HG03521 (cell line): ENCODE measurements around the gene PSMD14.

Source experiments
- ATAC-seq: cut with Tn5 transposase; IDR thresholded peaks from one replicate; pipeline ENCODE4 v1.9.1; 2021; ENCODE audit warnings: mild to moderate bottlenecking, moderate library complexity; ENCODE audit not compliant: unreplicated experiment

The PSMD14 gene

DNA sequence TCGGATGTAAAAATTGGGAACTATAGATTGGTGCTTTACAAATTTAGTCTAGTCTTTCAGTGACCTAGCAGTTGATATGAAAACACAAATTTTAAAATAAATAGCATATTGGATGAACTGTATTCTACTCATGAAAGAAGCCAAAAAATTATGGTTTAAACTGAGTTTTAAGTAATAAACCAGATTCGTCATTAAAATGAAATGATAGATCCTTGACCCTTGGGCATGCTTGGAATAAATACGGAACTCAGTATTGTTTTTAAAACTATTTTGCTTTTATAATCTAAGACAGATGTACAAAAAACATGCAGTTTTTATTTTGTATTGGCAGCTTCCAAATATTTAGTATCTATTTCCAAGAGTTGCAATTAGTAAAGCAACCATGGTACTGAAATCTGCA is 73.3 kb downstream of the PSMD14 start:
- ATAC-seq: no peak

DNA sequence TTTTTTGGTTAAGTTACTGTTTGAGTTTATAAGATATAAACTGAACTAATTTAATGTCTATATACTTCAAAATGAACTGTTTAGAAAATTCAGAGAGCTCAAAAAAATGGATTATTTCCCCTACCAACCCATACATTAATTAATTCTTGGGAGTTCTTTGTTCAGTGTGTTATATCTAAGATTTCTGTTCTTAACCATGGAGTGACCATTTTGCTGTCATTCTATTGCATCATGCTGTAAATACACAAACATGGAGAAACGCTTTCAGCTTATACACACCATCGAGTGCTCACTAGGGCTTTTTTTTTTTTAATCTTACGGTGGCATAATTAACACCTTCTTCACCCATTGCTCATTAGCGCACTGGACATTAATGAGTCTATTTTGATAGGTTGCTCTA is 74.5 kb downstream of the PSMD14 start:
- ATAC-seq: no peak

GRCh38 chr2:161384864-161385263 is 76.6 kb downstream of the PSMD14 start:
- ATAC-seq: peak; percentile 84

GRCh38 chr2:161386228-161386824 is 78.1 kb downstream of the PSMD14 start:
- ATAC-seq: peak; percentile 49

GRCh38 chr2:161388146-161388779 is 80.0 kb downstream of the PSMD14 start:
- no peak for ATAC-seq

GRCh38 chr2:161391737-161392506 is 83.7 kb downstream of the PSMD14 start:
- ATAC-seq: no peak

- ATAC-seq: no peak
Observed at GRCh38 chr2:161400076-161400475, 91.9 kb downstream of the PSMD14 start.

DNA sequence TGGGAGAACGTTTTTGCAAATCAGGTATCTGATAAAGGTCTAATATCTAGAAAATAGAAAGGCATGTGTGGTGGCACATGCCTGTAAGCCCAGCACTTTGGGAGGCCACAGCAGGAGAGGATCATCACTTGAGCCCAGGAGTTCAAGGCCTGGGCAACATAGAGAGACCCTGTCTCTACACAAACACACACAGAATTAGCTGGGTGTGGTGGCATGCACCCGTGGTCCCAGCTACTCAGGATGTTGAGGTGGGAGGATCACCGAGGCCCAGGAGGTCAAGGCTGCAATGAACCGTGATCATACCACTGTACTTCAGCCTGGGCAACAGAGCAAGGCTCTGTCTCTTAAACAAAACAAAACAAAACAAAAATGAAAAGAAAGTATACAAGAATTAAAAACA is 94.1 kb downstream of the PSMD14 start:
- no peak for ATAC-seq

DNA sequence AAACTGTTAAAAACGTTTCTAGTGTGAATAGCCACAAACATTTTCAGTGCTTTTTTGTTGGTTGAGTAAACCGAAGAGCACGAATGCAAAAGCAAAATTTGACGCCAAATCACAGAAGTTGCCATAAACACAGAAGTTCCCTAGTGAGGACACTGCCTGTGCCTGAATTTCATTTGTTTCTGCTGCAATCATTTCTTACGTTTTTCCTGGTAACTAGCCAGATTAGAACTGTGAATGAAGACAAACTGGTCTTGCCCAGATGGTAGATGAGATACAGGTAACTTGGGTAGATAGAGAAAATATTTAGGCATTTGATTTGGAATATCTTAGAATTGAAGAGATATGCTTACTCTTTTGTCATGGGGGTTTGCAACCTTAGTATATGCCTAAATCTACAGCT is 98.1 kb downstream of the PSMD14 start:
- no peak for ATAC-seq

DNA sequence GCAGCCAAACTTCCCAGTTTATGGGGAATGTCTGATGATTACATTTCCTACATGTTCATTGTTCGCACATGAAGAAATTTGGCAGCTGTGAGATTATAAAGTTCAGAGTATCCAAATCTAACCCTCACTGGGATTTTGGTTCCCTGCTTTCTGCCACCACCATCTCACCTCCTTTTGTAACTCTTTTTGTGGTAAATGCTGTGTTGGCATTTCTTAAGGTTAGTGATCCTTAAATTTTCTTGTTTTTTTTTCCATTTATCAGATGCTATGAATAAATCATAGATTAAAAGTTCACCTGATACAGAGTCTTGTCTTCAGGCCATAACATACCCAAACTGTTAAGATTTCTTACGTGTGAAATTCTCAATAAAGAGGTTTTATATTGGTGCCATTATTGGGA is 99.4 kb downstream of the PSMD14 start:
- no peak for ATAC-seq

DNA sequence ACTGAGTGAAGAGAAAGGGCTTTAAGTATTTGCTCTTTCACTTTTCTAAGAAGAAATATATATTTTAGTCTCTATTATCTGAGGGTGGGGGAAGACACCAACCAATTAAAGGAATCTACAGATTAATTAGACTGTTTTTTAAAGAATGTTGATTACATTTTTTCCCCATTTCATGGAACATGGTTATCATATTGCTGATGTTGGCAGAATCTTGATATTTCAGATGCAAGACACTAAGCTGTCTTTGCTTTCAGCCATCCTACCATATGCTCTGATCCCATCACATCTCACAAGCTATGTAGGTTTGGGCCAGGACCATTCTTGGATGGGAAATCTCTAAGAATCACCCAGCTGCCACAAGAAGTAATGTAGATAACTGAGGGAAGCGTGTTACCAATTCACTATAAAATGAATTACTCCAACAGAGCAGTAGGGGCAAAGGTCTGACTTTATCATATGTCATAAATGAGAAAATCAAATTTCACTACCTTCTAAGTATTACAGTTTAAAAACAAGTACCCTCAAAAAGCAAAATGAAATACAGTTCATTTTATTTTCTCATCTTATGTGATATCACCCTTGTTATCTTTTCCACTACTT is 101.2 kb downstream of the PSMD14 start:
- ATAC-seq: no peak

DNA sequence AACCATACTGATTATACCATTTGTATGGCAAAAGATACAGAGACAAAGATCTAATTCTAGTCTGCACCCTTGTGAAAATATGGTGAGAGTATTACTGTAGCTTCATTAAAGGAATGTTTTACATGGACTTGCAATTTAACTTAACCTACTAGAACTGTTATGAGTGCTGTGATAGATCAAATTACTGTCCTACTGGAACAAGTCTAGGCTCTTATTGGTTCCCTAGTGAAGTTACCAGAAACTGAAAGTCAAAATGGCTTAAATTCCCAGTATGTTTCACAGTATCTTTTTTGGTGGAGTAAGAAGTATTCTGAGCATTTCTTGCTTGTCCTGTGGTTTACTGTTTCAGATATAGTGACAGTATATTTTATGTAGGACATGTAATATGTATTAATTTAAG is 104.1 kb downstream of the PSMD14 start:
- ATAC-seq: no peak

DNA sequence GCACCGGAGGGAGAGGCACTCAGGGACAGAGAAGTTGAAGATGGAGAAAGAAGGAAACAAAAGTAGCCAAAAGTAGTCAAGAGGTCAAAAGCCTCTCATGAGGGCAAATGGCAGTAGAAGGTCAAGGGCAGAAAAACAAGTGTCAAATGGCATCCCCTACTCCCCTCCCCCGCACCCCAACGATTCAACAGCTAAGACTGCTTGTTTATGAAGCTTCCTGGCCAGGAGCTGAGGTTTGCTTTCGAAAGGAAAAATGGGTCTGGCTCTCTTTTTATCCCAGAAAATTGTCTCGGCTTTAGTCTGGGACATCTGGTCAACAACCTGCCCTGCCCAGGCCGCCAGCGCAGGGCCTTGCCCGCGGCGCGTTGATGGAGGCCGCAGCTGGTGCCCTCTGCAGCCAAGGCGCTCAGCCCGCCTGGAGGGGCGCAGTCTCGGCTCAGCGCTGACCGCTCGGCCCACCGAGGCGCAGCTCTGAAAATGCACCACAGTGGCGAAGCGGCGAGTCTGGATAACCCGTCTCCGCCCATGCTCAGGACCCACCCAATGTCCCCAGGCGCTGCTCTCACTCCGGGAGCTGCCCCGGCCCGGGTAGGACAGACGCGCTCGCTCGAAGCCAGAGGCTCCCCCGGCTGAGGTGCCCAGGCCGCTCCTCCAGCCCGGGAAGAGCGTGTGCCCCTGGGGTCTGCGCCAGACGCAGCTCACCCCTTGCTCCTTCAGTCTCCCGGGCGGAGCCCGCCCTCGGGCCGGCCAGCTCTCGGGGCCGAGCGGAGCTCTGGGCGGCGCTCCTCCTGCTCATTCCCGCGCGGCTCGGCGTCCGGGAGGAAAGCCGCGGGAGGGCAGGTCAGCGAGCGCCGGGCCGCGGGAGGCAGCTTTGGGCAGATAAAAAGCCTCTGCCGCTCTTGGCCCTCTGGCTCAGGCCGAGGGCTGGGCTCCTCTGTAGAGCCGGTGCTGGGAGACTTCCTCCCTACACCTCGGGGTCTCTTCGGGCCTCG is 106.1 kb downstream of the PSMD14 start:
- ATAC-seq: peak; percentile 35

GRCh38 chr2:161415034-161415986 is 107.1 kb downstream of the PSMD14 start:
- ATAC-seq: peak; percentile 22

DNA sequence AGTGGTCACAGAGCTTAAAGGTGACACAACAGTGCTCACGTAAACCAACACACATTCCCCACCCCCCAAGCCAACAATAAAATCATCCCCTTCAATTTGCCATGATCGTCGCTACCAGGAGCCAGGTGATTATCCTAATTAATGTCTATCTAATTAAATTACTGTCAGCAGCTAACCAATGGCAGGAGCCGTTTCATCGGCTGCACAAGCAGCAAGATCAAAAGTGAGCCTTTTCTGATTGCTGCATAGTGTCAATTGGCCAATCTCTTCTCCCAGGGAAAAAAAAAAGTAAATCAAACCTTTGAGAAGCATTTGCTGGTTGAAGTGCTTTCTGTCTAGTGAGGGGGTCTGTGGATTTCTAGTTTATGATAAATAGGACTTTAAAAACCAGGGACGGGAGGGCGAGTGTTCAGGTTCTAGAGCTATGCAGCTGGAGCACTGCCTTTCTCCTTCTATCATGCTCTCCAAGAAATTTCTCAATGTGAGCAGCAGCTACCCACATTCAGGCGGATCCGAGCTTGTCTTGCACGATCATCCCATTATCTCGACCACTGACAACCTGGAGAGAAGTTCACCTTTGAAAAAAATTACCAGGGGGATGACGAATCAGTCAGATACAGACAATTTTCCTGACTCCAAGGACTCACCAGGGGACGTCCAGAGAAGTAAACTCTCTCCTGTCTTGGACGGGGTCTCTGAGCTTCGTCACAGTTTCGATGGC is 107.9 kb downstream of the PSMD14 start, which contains the start of gene TBR1:
TBR1 (plus strand) TSS at position 311 of the 721 bp plus-strand sequence; CDS start at position 425, 114 bp downstream.
- ATAC-seq: no peak

DNA sequence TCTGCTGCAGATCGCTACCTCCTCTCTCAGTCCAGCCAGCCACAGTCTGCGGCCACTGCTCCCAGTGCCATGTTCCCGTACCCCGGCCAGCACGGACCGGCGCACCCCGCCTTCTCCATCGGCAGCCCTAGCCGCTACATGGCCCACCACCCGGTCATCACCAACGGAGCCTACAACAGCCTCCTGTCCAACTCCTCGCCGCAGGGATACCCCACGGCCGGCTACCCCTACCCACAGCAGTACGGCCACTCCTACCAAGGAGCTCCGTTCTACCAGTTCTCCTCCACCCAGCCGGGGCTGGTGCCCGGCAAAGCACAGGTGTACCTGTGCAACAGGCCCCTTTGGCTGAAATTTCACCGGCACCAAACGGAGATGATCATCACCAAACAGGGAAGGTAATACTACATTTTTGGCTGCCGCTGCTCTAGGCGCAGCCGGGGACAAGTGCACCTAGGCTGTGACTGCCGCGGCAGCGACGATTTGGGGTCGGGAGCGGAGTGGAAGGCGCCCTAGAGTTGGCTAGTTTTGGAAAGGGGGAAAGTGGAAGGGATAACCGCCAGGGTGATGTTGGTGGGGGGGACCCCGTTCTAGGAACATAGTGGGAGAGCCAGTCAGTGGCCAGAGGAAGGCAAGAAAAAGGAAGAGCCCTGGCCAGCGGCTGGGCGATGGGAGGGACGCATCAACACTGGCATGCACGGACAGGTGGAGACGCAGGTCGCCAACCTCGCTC is 108.6 kb downstream of the PSMD14 start:
- no peak for ATAC-seq

DNA sequence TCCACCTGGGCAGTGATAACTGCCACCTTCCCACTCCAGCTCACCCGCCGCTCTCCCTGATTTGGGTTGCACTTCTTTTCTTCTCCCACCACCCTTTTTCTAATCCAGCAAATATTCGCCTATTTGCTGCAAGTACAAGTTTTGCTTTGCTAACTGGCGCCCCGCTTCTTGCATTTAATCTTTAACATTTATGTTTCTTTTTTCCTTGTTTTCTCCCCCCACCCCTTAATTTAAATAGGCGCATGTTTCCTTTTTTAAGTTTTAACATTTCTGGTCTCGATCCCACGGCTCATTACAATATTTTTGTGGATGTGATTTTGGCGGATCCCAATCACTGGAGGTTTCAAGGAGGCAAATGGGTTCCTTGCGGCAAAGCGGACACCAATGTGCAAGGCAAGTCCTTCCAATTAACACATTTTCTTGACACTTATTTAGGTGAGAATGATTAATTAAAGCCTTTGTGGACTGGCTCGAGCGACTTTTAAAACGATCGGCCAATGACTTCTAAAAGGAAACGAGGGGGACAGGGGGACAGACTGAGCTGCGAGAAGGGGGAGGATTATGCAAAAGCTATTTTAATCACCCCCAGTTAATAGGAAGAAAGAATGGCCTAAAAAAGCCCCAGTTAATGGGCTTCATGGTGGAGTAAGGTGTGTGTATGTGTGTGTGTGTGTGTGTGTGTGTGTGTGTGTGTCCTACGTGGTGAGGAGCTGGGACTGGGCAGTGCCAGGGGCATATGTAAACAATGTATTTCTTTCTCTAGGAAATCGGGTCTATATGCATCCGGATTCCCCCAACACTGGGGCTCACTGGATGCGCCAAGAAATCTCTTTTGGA is 109.4 kb downstream of the PSMD14 start:
- no peak for ATAC-seq
